SK-N-SH treated with all-trans-retinoic acid at 6 μM for 48 hours (cell line): ENCODE data around the gene ATP6V1F.

ENCODE experiments used
- ATAC-seq: fragments of 200-7000 bp; cut with Tn5 transposase; 3 replicates; pipeline ENCODE4 v1.9.1; 2020; ENCODE audit warnings: mild to moderate bottlenecking, moderate library complexity
- ARNTL ChIP-seq: fragments of 450-650 bp; formaldehyde crosslinking; IDR thresholded peaks from 2 replicates; pipeline ENCODE4 v1.5.0; 2020; ENCODE audit warnings: low read depth, mild to moderate bottlenecking, moderate library complexity, borderline replicate concordance
- CREB5 ChIP-seq: fragments of 250-450 bp; sonication (Bioruptor Pico); IDR thresholded peaks from 2 replicates; pipeline ENCODE4 v1.5.1; 2020; ENCODE audit warnings: low read depth, mild to moderate bottlenecking, moderate library complexity
- ESRRG ChIP-seq: fragments of 250-450 bp; sonication (Bioruptor Pico); IDR thresholded peaks from 2 replicates; pipeline ENCODE4 v1.6.1; 2021; ENCODE audit warnings: mild to moderate bottlenecking
- GLIS3 ChIP-seq: fragments of 250-450 bp; sonication (Bioruptor Pico); IDR thresholded peaks from 2 replicates; pipeline ENCODE4 v1.5.0; 2020; ENCODE audit warnings: mild to moderate bottlenecking, moderate library complexity
- ISL1 ChIP-seq: fragments of 250-450 bp; sonication (Bioruptor Pico); IDR thresholded peaks from 2 replicates; pipeline ENCODE4 v2.1.2; 2022; ENCODE audit warnings: mild to moderate bottlenecking, moderate library complexity
- OSR1 ChIP-seq: fragments of 250-450 bp; sonication (Bioruptor Pico); IDR thresholded peaks from 2 replicates; pipeline ENCODE4 v1.8.0; 2022; ENCODE audit warnings: moderate library complexity, mild to moderate bottlenecking, inconsistent platforms
- PATZ1 ChIP-seq: fragments of 250-450 bp; sonication (Bioruptor Pico); IDR thresholded peaks from 2 replicates; pipeline ENCODE4 v1.8.0; 2020; ENCODE audit warnings: mild to moderate bottlenecking, moderate library complexity, borderline replicate concordance
- PPARA ChIP-seq: fragments of 250-450 bp; sonication (Bioruptor Pico); IDR thresholded peaks from 2 replicates; pipeline ENCODE4 v1.5.0; 2020; ENCODE audit warnings: mild to moderate bottlenecking, borderline replicate concordance
- RARB ChIP-seq: fragments of 250-450 bp; sonication (Bioruptor Pico); IDR thresholded peaks from 2 replicates; pipeline ENCODE4 v1.8.0; 2021; ENCODE audit warnings: mild to moderate bottlenecking, moderate library complexity
- TCF4 ChIP-seq: fragments of 250-450 bp; sonication (Bioruptor Pico); IDR thresholded peaks from 2 replicates; pipeline ENCODE4 v1.8.0; 2021; ENCODE audit warnings: mild to moderate bottlenecking, moderate library complexity, borderline replicate concordance
- TOX ChIP-seq: fragments of 250-450 bp; sonication (Bioruptor Pico); IDR thresholded peaks from 2 replicates; pipeline ENCODE4 v1.8.0; 2021; ENCODE audit warnings: mild to moderate bottlenecking, moderate library complexity, borderline replicate concordance
- ZC3H10 ChIP-seq: fragments of 250-450 bp; sonication (Bioruptor Pico); IDR thresholded peaks from 2 replicates; pipeline ENCODE4 v1.5.1; 2021; ENCODE audit warnings: mild to moderate bottlenecking, moderate library complexity
- ZFP3 ChIP-seq: fragments of 250-450 bp; sonication (Bioruptor Pico); IDR thresholded peaks from 2 replicates; pipeline ENCODE4 v1.5.0; 2020; ENCODE audit warnings: mild to moderate bottlenecking, moderate library complexity
- ZFP30 ChIP-seq: fragments of 450-650 bp; formaldehyde crosslinking; IDR thresholded peaks from 2 replicates; pipeline ENCODE4 v1.5.0; 2022; ENCODE audit warnings: mild to moderate bottlenecking, moderate library complexity
- ZNF565 ChIP-seq: fragments of 450-650 bp; formaldehyde crosslinking; conservative IDR thresholded peaks from 2 replicates; pipeline ENCODE4 v1.5.0; 2020; ENCODE audit warnings: low read depth, mild to moderate bottlenecking, moderate library complexity
- ZNF70 ChIP-seq: fragments of 450-650 bp; formaldehyde crosslinking; IDR thresholded peaks from 2 replicates; pipeline ENCODE4 v1.5.0; 2020; ENCODE audit warnings: mild to moderate bottlenecking, moderate library complexity
- ZNF8 ChIP-seq: fragments of 450-650 bp; formaldehyde crosslinking; IDR thresholded peaks from 2 replicates; pipeline ENCODE4 v1.5.0; 2020; ENCODE audit warnings: mild to moderate bottlenecking, moderate library complexity
- TF ChIP-seq, protein P1 (sequence below): fragments of 250-450 bp; sonication (Bioruptor Pico); IDR thresholded peaks from 2 replicates; pipeline ENCODE4 v1.5.1; 2021; ENCODE audit warnings: mild to moderate bottlenecking, moderate library complexity
- TF ChIP-seq, protein P2 (sequence below): fragments of 250-450 bp; sonication (Bioruptor Pico); IDR thresholded peaks from 2 replicates; pipeline ENCODE4 v1.8.0; 2021; ENCODE audit warnings: low read depth, mild to moderate bottlenecking, moderate library complexity, borderline replicate concordance

ATP6V1F gene

DNA sequence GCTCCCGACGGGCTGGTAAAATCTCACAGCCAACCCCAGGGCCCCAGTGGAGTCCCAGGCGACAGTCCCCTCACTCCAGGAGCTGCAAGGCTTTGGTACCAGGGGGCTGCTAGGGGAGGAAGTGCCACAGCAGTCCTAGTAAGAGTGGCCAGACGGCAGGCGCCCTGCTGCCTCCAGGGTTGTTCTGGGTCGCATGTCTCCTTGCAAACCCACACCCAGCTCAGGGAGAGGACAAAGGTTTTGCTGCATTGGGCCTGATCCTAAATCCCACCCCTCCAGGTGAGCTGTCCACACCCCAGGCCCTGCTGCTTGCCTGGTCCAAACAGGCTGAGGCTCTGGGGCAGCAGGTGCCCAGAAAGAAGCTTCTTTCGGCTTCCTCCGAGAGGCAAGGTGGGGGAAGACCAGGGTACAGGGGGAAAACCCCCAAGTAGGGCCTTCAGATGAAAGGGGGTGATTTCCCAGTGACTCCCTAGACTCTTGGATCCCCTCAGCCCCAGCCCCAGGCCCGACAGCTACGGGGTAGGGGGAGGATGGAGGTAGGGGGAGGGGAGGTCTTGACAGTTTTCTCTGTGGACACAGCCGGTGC, 52.0 kb downstream of the ATP6V1F start (continued):
- TF ChIP-seq ARNTL (CRISPR knock-in tag): no peak
- TF ChIP-seq, all 23 proteins: peak for 0

DNA sequence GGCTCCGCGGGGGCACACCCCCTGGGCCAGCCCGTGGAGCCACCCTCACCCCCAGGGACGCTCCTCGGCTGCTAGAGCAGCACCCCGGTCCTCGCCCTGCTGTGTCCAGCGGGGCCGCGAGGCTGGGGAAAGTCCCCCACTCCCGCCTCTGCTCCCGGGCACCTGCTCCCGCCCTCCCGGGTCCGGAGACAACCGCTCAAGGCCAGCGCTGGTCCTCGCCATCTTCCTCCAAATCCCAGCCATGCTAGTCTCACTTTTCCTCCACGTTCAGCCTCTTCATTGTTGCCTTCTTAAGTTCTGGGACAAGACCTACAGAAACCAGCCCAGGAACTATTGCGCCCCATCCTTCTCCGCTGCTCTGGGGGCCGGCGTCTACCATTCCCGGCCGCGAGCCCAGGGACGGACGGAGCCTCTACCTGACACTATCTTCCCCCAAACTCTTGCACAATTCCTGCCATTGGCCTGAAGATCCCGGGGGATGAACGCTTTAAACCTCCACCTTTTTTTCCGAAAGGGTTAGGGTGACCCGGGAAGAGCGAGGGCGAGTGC, 52.7 kb downstream of the ATP6V1F start:
- ATAC-seq: no peak
- TF ChIP-seq ARNTL (CRISPR knock-in tag) (no peak), ESRRG (CRISPR knock-in tag) (no peak), ISL1 (CRISPR knock-in tag) (no peak), RARB (CRISPR knock-in tag) (no peak), TCF4 (CRISPR knock-in tag) (no peak), TOX (CRISPR knock-in tag) (no peak), CREB5 (CRISPR knock-in tag) (no peak), ZNF565 (CRISPR knock-in tag) (no peak), PATZ1 (CRISPR knock-in tag) (no peak), ZNF70 (CRISPR knock-in tag) (no peak), ZNF8 (CRISPR knock-in tag) (no peak), ZFP30 (CRISPR knock-in tag) (no peak), GLIS3 (CRISPR knock-in tag) (no peak), ZFP3 (CRISPR knock-in tag) (no peak), OSR1 (no peak), PPARA (CRISPR knock-in tag) (no peak), ZC3H10 (no peak)
- TF ChIP-seq, protein P1, sequence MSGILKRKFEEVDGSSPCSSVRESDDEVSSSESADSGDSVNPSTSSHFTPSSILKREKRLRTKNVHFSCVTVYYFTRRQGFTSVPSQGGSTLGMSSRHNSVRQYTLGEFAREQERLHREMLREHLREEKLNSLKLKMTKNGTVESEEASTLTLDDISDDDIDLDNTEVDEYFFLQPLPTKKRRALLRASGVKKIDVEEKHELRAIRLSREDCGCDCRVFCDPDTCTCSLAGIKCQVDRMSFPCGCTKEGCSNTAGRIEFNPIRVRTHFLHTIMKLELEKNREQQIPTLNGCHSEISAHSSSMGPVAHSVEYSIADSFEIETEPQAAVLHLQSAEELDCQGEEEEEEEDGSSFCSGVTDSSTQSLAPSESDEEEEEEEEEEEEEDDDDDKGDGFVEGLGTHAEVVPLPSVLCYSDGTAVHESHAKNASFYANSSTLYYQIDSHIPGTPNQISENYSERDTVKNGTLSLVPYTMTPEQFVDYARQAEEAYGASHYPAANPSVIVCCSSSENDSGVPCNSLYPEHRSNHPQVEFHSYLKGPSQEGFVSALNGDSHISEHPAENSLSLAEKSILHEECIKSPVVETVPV (CRISPR knock-in tag): no peak
- TF ChIP-seq, protein P2, sequence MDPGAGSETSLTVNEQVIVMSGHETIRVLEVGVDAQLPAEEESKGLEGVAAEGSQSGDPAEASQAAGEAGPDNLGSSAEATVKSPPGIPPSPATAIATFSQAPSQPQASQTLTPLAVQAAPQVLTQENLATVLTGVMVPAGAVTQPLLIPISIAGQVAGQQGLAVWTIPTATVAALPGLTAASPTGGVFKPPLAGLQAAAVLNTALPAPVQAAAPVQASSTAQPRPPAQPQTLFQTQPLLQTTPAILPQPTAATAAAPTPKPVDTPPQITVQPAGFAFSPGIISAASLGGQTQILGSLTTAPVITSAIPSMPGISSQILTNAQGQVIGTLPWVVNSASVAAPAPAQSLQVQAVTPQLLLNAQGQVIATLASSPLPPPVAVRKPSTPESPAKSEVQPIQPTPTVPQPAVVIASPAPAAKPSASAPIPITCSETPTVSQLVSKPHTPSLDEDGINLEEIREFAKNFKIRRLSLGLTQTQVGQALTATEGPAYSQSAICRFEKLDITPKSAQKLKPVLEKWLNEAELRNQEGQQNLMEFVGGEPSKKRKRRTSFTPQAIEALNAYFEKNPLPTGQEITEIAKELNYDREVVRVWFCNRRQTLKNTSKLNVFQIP (CRISPR knock-in tag): no peak
